Fibroblast of skin of scalp (primary cell): ENCODE results near the gene MRPS14. TPM values are rescaled to one million over a fixed set of nuclear protein-coding genes. Genes with fewer than 3 reads are reported as not detected.
"Not testable (repeated sequence)": the region's sequence is repeated elsewhere in the genome, so short reads cannot be mapped to it uniquely, and the experiment has no call there.

Source experiments
- DNase-seq: peaks from one replicate; pipeline ENCODE4 v3.0.0-alpha.2; 2013
- polyA plus RNA-seq, 2 experiments: library from polyadenylated mRNA; unstranded; fragments of 120-200 nt; gene quantifications; one replicate each; pipeline ENCODE4 v1.2.1, GENCODE V29; 2013; ENCODE audit not compliant: insufficient read length in 2 of 2

MRPS14 gene
- 27.1 TPM for polyA plus RNA-seq (2013, experiment 1 of 2; ENCODE audit: insufficient read length)
- polyA plus RNA-seq (2013, experiment 2 of 2; ENCODE audit: insufficient read length), result 26.7 TPM

- DNase-seq, result peak; percentile 99
Measured at GRCh38 chr1:175023043-175023921, at the start of gene MRPS14. MRPS14 (minus strand) TSS chr1:175023425; CDS start chr1:175023408, 17 bp downstream.

- peak; percentile 94 for DNase-seq
Measured at GRCh38 chr1:175072099-175072951, 49.1 kb upstream of the MRPS14 start.

GRCh38 chr1:175071276-175071943 lies 48.2 kb upstream of the MRPS14 start:
- no peak for DNase-seq

GRCh38 chr1:175070818-175071217 lies 47.6 kb upstream of the MRPS14 start:
- no peak for DNase-seq

- no peak for DNase-seq
Measured at GRCh38 chr1:175067362-175068106, 44.3 kb upstream of the MRPS14 start, which contains the start of gene TNN. TNN (plus strand) TSS chr1:175067833; CDS start chr1:175077419, 9,586 bp downstream.

- no peak for DNase-seq
Measured at GRCh38 chr1:175062858-175063257, 39.6 kb upstream of the MRPS14 start.

- no peak for DNase-seq
Measured at GRCh38 chr1:175062339-175062738, 39.1 kb upstream of the MRPS14 start.

- no peak for DNase-seq
Measured at GRCh38 chr1:175054736-175055135, 31.5 kb upstream of the MRPS14 start.

- DNase-seq, result no peak
Measured at GRCh38 chr1:175050992-175051391, 27.8 kb upstream of the MRPS14 start.

GRCh38 chr1:175045519-175045918 lies 22.3 kb upstream of the MRPS14 start:
- DNase-seq, result no peak

GRCh38 chr1:175045097-175045496 lies 21.9 kb upstream of the MRPS14 start:
- DNase-seq, result no peak

GRCh38 chr1:175044591-175044990 lies 21.4 kb upstream of the MRPS14 start:
- DNase-seq, result not testable (repeated sequence)

GRCh38 chr1:175043824-175044223 lies 20.6 kb upstream of the MRPS14 start:
- peak; percentile 45 for DNase-seq

- no peak for DNase-seq
Measured at GRCh38 chr1:175042650-175043049, 19.4 kb upstream of the MRPS14 start.

GRCh38 chr1:175040324-175040879 lies 17.2 kb upstream of the MRPS14 start:
- DNase-seq, result no peak

- no peak for DNase-seq
Measured at GRCh38 chr1:175037416-175037815, 14.2 kb upstream of the MRPS14 start.

GRCh38 chr1:175036476-175036875 lies 13.3 kb upstream of the MRPS14 start:
- no peak for DNase-seq

GRCh38 chr1:175035865-175036264 lies 12.6 kb upstream of the MRPS14 start:
- no peak for DNase-seq

- DNase-seq, result no peak
Measured at GRCh38 chr1:175034775-175035174, 11.6 kb upstream of the MRPS14 start.

- no peak for DNase-seq
Measured at GRCh38 chr1:175033953-175034352, 10.7 kb upstream of the MRPS14 start.

- DNase-seq, result no peak
Measured at GRCh38 chr1:175024773-175025172, 1.5 kb upstream of the MRPS14 start.

GRCh38 chr1:175023922-175024242 lies 657 bp upstream of the MRPS14 start:
- DNase-seq, result not testable (repeated sequence)
